GM23338 (cell line): ENCODE data around the gene PAM16. TPM values are rescaled to one million over a fixed set of nuclear protein-coding genes. Genes with fewer than 3 reads are reported as not detected.
A peak's percentile ranks its signal among the peaks of the same experiment; 100 is the strongest.

Source experiments
- ATAC-seq: fragments of 200-7000 bp; cut with Tn5 transposase; 3 replicates; pipeline ENCODE4 v1.9.1; 2020
- DNase-seq: peaks from one replicate; pipeline ENCODE4 v3.0.0-alpha.2; 2015; ENCODE audit warnings: low spot score
- H2AFZ ChIP-seq: fragments of 200-600 bp; sonication (generic); 2 replicates; pipeline ENCODE4 v1.8.0; 2016; ENCODE audit warnings: antibody characterized with exemption, mild to moderate bottlenecking, moderate library complexity
- H3F3A ChIP-seq: fragments of 200-600 bp; sonication (generic); replicated peaks from 2 replicates; pipeline ENCODE4 v1.8.0; 2017; ENCODE audit warnings: antibody characterized with exemption, mixed run types, low read depth
- H3K27ac ChIP-seq: fragments of 200-600 bp; sonication (generic); 2 replicates; pipeline ENCODE4 v1.6.1; 2016; ENCODE audit warnings: low read depth
- H3K27me3 ChIP-seq: fragments of 200-600 bp; sonication (generic); 2 replicates; pipeline ENCODE4 v1.8.0; 2016; ENCODE audit warnings: mild to moderate bottlenecking, mixed run types, moderate library complexity; ENCODE audit not compliant: insufficient read depth
- H3K36me3 ChIP-seq: fragments of 200-600 bp; sonication (generic); 2 replicates; pipeline ENCODE4 v1.8.0; 2016; ENCODE audit warnings: mild to moderate bottlenecking; ENCODE audit not compliant: insufficient read depth
- H3K4me1 ChIP-seq: fragments of 200-600 bp; sonication (generic); 2 replicates; pipeline ENCODE4 v1.8.0; 2016; ENCODE audit warnings: mild to moderate bottlenecking, moderate library complexity; ENCODE audit not compliant: insufficient read depth
- H3K4me2 ChIP-seq: fragments of 200-600 bp; sonication (generic); 2 replicates; pipeline ENCODE4 v1.7.1; 2017; ENCODE audit warnings: mixed run types
- H3K4me3 ChIP-seq: fragments of 200-600 bp; sonication (generic); 2 replicates; pipeline ENCODE4 v1.6.1; 2016; ENCODE audit warnings: mixed run types
- H3K79me2 ChIP-seq: fragments of 200-600 bp; sonication (generic); replicated peaks from 2 replicates; pipeline ENCODE4 v1.8.0; 2017; ENCODE audit warnings: mild to moderate bottlenecking; ENCODE audit not compliant: insufficient read depth
- H3K9me2 ChIP-seq: fragments of 200-600 bp; sonication (generic); 2 replicates; pipeline ENCODE4 v1.8.0; 2017; ENCODE audit not compliant: insufficient read depth
- H4K20me1 ChIP-seq: fragments of 200-600 bp; sonication (generic); replicated peaks from 2 replicates; pipeline ENCODE4 v1.8.0; 2017; ENCODE audit warnings: mild to moderate bottlenecking; ENCODE audit not compliant: insufficient read depth
- H3K27ac Mint-ChIP-seq: 2 replicates; pipeline ENCODE4 v1.8.0; 2020; ENCODE audit warnings: inconsistent platforms, mild to moderate bottlenecking, moderate library complexity, mixed read lengths
- H3K27me3 Mint-ChIP-seq: 3 replicates; pipeline ENCODE4 v1.8.0; 2022; ENCODE audit warnings: low read depth, mild to moderate bottlenecking, moderate library complexity, mixed read lengths, inconsistent platforms; ENCODE audit not compliant: insufficient read depth, poor library complexity
- H3K36me3 Mint-ChIP-seq: 3 replicates; pipeline ENCODE4 v1.8.0; 2021; ENCODE audit warnings: low read depth, mild to moderate bottlenecking, inconsistent platforms, moderate library complexity, mixed read lengths
- H3K4me1 Mint-ChIP-seq: 3 replicates; pipeline ENCODE4 v1.8.0; 2020; ENCODE audit warnings: mild to moderate bottlenecking, inconsistent platforms, mixed read lengths
- H3K4me3 Mint-ChIP-seq: 3 replicates; pipeline ENCODE4 v1.8.0; 2021; ENCODE audit warnings: moderate library complexity, mild to moderate bottlenecking, inconsistent platforms, mixed read lengths
- H3K9me3 Mint-ChIP-seq: 3 replicates; pipeline ENCODE4 v1.8.0; 2020; ENCODE audit warnings: moderate library complexity, mild to moderate bottlenecking, inconsistent platforms, mixed read lengths
- CREB1 ChIP-seq: fragments of 250-450 bp; sonication (Bioruptor Pico); IDR thresholded peaks from 2 replicates; pipeline ENCODE4 v1.5.0; 2020; ENCODE audit warnings: low read depth, mild to moderate bottlenecking, moderate library complexity
- EZH2 ChIP-seq: fragments of 200-600 bp; sonication (generic); IDR thresholded peaks from one replicate; pipeline ENCODE4 v1.8.0; 2017; ENCODE audit warnings: antibody characterized with exemption, mild to moderate bottlenecking, low read depth; ENCODE audit not compliant: unreplicated experiment
- EZH2phosphoT487 ChIP-seq: fragments of 200-600 bp; sonication (generic); IDR thresholded peaks from one replicate; pipeline ENCODE4 v1.8.1; 2018; ENCODE audit warnings: antibody characterized with exemption; ENCODE audit not compliant: unreplicated experiment
- JUNB ChIP-seq: IDR thresholded peaks from one replicate; pipeline ENCODE4 v1.6.1; 2016; ENCODE audit warnings: antibody characterized with exemption; ENCODE audit not compliant: unreplicated experiment
- NANOG ChIP-seq: IDR thresholded peaks from 2 replicates; pipeline ENCODE4 v1.6.1; 2016; ENCODE audit warnings: antibody characterized with exemption, borderline replicate concordance
- POLR2AphosphoS5 ChIP-seq: IDR thresholded peaks from 2 replicates; pipeline ENCODE4 v1.6.1; 2016; ENCODE audit warnings: antibody characterized with exemption, low read depth
- REST ChIP-seq: IDR thresholded peaks from one replicate; pipeline ENCODE4 v1.6.1; 2018; ENCODE audit warnings: antibody characterized with exemption; ENCODE audit not compliant: unreplicated experiment
- STAT1 ChIP-seq: IDR thresholded peaks from one replicate; pipeline ENCODE4 v1.6.1; 2016; ENCODE audit warnings: antibody characterized with exemption; ENCODE audit not compliant: unreplicated experiment
- ZNF114 ChIP-seq: fragments of 250-450 bp; sonication (Bioruptor Pico); IDR thresholded peaks from 2 replicates; pipeline ENCODE4 v1.5.0; 2020; ENCODE audit warnings: mild to moderate bottlenecking, moderate library complexity
- ZNF331 ChIP-seq: fragments of 250-450 bp; sonication (Bioruptor Pico); IDR thresholded peaks from 2 replicates; pipeline ENCODE4 v1.5.0; 2020; ENCODE audit warnings: low read depth, mild to moderate bottlenecking, moderate library complexity
- polyA plus RNA-seq: library from polyadenylated mRNA; unstranded; fragments of >200 nt; fragmentation: Nextera tagmentation; extraction: Ambion mirVana; gene quantifications from 2 replicates; pipeline ENCODE4 v1.2.1, GENCODE V29; 2016
- total RNA-seq: library from RNA; depleted of rRNA; stranded (reverse); fragments of >200 nt; shearing (Covaris generic); gene quantifications from 2 replicates; pipeline ENCODE4 v1.2.3, GENCODE V29; 2014
- TF ChIP-seq, protein P1 (sequence below): fragments of 250-450 bp; sonication (Bioruptor Pico); IDR thresholded peaks from 2 replicates; pipeline ENCODE4 v1.5.0; 2020; ENCODE audit warnings: mild to moderate bottlenecking, moderate library complexity
- TF ChIP-seq, protein P2 (sequence below): IDR thresholded peaks from 2 replicates; pipeline ENCODE4 v1.6.1; 2016; ENCODE audit warnings: antibody characterized with exemption
- TF ChIP-seq, protein P3 (sequence below), 2 experiments: fragments of 200-600 bp in 1 of 2; sonication (generic) in 1 of 2; conservative IDR thresholded peaks; 2 replicates each; pipeline versions ENCODE4 v1.5.1 to v1.6.1; 2016 to 2017; ENCODE audit warnings: antibody characterized with exemption in 2 of 2, low read depth in 2 of 2, mild to moderate bottlenecking in 2 of 2, moderate library complexity in 1 of 2

PAM16 gene
- total and polyA plus RNA-seq, 2 experiments from 2014 or later, result 84.1 to 283 TPM

DNA sequence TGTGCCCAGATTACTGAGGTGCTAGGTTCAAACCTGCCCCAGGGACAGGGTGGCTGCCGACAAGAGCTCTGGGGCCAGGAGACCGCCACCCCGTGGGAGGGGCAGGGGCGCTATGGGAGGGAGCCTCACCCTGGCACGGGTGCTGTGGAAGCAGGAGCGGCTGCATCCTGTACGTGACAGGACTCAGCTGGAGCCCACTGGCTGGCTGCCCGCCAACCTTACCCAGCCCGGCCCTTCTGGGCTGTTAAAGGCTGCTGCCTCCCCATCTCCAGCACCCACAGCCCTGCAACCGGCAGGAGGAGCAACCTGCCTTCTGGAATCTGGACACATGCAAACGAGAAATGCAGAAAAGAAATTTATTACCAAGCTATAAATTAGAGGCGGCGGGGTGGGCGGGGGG, 11.2 kb downstream of the PAM16 start:
- Mint-ChIP-seq H3K27ac (no peak overlapping the region), H3K4me3 (no peak overlapping the region), H3K27me3 (peaks cover 28% of the 10 kb centered on the region), H3K9me3 (peaks cover 11% of the 10 kb centered on the region), H3K36me3 (peaks cover 25% of the 10 kb centered on the region), H3K4me1 (peaks cover 2% of the 10 kb centered on the region; the same call in 1 of the 3 replicates)
- DNase-seq (no peak), ATAC-seq (no peak)
- H3K36me3 ChIP-seq, result no peaks in the 10 kb centered on the region; the same call in 1 of the 2 replicates
- no peaks in the 10 kb centered on the region for H3K27me3 ChIP-seq
- no peak overlapping the region for H3K4me3 ChIP-seq
- TF ChIP-seq ZNF114 (no peak), REST (no peak), JUNB (no peak), EZH2phosphoT487 (no peak), NANOG (no peak), EZH2 (no peak), STAT1 (no peak), POLR2AphosphoS5 (no peak), CREB1 (CRISPR knock-in tag) (no peak), ZNF331 (no peak)
- TF ChIP-seq, protein P1, sequence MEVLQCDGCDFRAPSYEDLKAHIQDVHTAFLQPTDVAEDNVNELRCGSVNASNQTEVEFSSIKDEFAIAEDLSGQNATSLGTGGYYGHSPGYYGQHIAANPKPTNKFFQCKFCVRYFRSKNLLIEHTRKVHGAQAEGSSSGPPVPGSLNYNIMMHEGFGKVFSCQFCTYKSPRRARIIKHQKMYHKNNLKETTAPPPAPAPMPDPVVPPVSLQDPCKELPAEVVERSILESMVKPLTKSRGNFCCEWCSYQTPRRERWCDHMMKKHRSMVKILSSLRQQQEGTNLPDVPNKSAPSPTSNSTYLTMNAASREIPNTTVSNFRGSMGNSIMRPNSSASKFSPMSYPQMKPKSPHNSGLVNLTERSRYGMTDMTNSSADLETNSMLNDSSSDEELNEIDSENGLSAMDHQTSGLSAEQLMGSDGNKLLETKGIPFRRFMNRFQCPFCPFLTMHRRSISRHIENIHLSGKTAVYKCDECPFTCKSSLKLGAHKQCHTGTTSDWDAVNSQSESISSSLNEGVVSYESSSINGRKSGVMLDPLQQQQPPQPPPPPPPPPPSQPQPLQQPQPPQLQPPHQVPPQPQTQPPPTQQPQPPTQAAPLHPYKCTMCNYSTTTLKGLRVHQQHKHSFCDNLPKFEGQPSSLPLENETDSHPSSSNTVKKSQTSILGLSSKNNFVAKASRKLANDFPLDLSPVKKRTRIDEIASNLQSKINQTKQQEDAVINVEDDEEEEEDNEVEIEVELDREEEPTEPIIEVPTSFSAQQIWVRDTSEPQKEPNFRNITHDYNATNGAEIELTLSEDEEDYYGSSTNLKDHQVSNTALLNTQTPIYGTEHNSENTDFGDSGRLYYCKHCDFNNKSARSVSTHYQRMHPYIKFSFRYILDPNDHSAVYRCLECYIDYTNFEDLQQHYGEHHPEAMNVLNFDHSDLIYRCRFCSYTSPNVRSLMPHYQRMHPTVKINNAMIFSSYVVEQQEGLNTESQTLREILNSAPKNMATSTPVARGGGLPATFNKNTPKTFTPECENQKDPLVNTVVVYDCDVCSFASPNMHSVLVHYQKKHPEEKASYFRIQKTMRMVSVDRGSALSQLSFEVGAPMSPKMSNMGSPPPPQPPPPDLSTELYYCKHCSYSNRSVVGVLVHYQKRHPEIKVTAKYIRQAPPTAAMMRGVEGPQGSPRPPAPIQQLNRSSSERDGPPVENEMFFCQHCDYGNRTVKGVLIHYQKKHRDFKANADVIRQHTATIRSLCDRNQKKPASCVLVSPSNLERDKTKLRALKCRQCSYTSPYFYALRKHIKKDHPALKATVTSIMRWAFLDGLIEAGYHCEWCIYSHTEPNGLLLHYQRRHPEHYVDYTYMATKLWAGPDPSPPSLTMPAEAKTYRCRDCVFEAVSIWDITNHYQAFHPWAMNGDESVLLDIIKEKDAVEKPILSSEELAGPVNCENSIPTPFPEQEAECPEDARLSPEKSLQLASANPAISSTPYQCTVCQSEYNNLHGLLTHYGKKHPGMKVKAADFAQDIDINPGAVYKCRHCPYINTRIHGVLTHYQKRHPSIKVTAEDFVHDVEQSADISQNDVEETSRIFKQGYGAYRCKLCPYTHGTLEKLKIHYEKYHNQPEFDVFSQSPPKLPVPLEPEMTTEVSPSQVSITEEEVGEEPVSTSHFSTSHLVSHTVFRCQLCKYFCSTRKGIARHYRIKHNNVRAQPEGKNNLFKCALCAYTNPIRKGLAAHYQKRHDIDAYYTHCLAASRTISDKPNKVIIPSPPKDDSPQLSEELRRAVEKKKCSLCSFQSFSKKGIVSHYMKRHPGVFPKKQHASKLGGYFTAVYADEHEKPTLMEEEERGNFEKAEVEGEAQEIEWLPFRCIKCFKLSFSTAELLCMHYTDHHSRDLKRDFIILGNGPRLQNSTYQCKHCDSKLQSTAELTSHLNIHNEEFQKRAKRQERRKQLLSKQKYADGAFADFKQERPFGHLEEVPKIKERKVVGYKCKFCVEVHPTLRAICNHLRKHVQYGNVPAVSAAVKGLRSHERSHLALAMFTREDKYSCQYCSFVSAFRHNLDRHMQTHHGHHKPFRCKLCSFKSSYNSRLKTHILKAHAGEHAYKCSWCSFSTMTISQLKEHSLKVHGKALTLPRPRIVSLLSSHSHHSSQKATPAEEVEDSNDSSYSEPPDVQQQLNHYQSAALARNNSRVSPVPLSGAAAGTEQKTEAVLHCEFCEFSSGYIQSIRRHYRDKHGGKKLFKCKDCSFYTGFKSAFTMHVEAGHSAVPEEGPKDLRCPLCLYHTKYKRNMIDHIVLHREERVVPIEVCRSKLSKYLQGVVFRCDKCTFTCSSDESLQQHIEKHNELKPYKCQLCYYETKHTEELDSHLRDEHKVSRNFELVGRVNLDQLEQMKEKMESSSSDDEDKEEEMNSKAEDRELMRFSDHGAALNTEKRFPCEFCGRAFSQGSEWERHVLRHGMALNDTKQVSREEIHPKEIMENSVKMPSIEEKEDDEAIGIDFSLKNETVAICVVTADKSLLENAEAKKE (CRISPR knock-in tag), result no peak
- TF ChIP-seq, protein P2, sequence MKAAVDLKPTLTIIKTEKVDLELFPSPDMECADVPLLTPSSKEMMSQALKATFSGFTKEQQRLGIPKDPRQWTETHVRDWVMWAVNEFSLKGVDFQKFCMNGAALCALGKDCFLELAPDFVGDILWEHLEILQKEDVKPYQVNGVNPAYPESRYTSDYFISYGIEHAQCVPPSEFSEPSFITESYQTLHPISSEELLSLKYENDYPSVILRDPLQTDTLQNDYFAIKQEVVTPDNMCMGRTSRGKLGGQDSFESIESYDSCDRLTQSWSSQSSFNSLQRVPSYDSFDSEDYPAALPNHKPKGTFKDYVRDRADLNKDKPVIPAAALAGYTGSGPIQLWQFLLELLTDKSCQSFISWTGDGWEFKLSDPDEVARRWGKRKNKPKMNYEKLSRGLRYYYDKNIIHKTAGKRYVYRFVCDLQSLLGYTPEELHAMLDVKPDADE, result no peak
- TF ChIP-seq, protein P3, sequence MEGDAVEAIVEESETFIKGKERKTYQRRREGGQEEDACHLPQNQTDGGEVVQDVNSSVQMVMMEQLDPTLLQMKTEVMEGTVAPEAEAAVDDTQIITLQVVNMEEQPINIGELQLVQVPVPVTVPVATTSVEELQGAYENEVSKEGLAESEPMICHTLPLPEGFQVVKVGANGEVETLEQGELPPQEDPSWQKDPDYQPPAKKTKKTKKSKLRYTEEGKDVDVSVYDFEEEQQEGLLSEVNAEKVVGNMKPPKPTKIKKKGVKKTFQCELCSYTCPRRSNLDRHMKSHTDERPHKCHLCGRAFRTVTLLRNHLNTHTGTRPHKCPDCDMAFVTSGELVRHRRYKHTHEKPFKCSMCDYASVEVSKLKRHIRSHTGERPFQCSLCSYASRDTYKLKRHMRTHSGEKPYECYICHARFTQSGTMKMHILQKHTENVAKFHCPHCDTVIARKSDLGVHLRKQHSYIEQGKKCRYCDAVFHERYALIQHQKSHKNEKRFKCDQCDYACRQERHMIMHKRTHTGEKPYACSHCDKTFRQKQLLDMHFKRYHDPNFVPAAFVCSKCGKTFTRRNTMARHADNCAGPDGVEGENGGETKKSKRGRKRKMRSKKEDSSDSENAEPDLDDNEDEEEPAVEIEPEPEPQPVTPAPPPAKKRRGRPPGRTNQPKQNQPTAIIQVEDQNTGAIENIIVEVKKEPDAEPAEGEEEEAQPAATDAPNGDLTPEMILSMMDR (conservative IDR thresholded peaks at IDR 0.05; ENCODE audit: low read depth in 2 of 2), result no peak
- no peak overlapping the region for H3K4me2 ChIP-seq
- no peaks in the 10 kb centered on the region for H3K9me2 ChIP-seq
- peak overlapping the region; percentile 66; the same call in 1 of the 2 replicates for H3K27ac ChIP-seq
- H2AFZ ChIP-seq, result no peak overlapping the region
- no peaks in the 10 kb centered on the region for H3K4me1 ChIP-seq
- H3K79me2 ChIP-seq, result peaks cover 25% of the 10 kb centered on the region
- H3F3A ChIP-seq, result peaks cover 30% of the 10 kb centered on the region; the same call in 1 of the 2 replicates
- H4K20me1 ChIP-seq, result peaks cover 25% of the 10 kb centered on the region
